GM23338 (cell line): ENCODE measurements around the gene SV2C. TPM values are rescaled to one million over a fixed set of nuclear protein-coding genes. Genes with fewer than 3 reads are reported as not detected.

Experiments used
- ATAC-seq: fragments of 200-7000 bp; cut with Tn5 transposase; 3 replicates; pipeline ENCODE4 v1.9.1; 2020
- DNase-seq: peaks from one replicate; pipeline ENCODE4 v3.0.0-alpha.2; 2015; ENCODE audit warnings: low spot score
- H2AFZ ChIP-seq: fragments of 200-600 bp; sonication (generic); 2 replicates; pipeline ENCODE4 v1.8.0; 2016; ENCODE audit warnings: antibody characterized with exemption, mild to moderate bottlenecking, moderate library complexity
- H3F3A ChIP-seq: fragments of 200-600 bp; sonication (generic); replicated peaks from 2 replicates; pipeline ENCODE4 v1.8.0; 2017; ENCODE audit warnings: antibody characterized with exemption, mixed run types, low read depth
- H3K27ac ChIP-seq: fragments of 200-600 bp; sonication (generic); 2 replicates; pipeline ENCODE4 v1.6.1; 2016; ENCODE audit warnings: low read depth
- H3K27me3 ChIP-seq: fragments of 200-600 bp; sonication (generic); 2 replicates; pipeline ENCODE4 v1.8.0; 2016; ENCODE audit warnings: mild to moderate bottlenecking, mixed run types, moderate library complexity; ENCODE audit not compliant: insufficient read depth
- H3K36me3 ChIP-seq: fragments of 200-600 bp; sonication (generic); 2 replicates; pipeline ENCODE4 v1.8.0; 2016; ENCODE audit warnings: mild to moderate bottlenecking; ENCODE audit not compliant: insufficient read depth
- H3K4me1 ChIP-seq: fragments of 200-600 bp; sonication (generic); 2 replicates; pipeline ENCODE4 v1.8.0; 2016; ENCODE audit warnings: mild to moderate bottlenecking, moderate library complexity; ENCODE audit not compliant: insufficient read depth
- H3K4me2 ChIP-seq: fragments of 200-600 bp; sonication (generic); 2 replicates; pipeline ENCODE4 v1.7.1; 2017; ENCODE audit warnings: mixed run types
- H3K4me3 ChIP-seq: fragments of 200-600 bp; sonication (generic); 2 replicates; pipeline ENCODE4 v1.6.1; 2016; ENCODE audit warnings: mixed run types
- H3K79me2 ChIP-seq: fragments of 200-600 bp; sonication (generic); replicated peaks from 2 replicates; pipeline ENCODE4 v1.8.0; 2017; ENCODE audit warnings: mild to moderate bottlenecking; ENCODE audit not compliant: insufficient read depth
- H3K9me2 ChIP-seq: fragments of 200-600 bp; sonication (generic); 2 replicates; pipeline ENCODE4 v1.8.0; 2017; ENCODE audit not compliant: insufficient read depth
- H4K20me1 ChIP-seq: fragments of 200-600 bp; sonication (generic); replicated peaks from 2 replicates; pipeline ENCODE4 v1.8.0; 2017; ENCODE audit warnings: mild to moderate bottlenecking; ENCODE audit not compliant: insufficient read depth
- H3K27ac Mint-ChIP-seq: 2 replicates; pipeline ENCODE4 v1.8.0; 2020; ENCODE audit warnings: inconsistent platforms, mild to moderate bottlenecking, moderate library complexity, mixed read lengths
- H3K27me3 Mint-ChIP-seq: 3 replicates; pipeline ENCODE4 v1.8.0; 2022; ENCODE audit warnings: low read depth, mild to moderate bottlenecking, moderate library complexity, mixed read lengths, inconsistent platforms; ENCODE audit not compliant: insufficient read depth, poor library complexity
- H3K36me3 Mint-ChIP-seq: 3 replicates; pipeline ENCODE4 v1.8.0; 2021; ENCODE audit warnings: low read depth, mild to moderate bottlenecking, inconsistent platforms, moderate library complexity, mixed read lengths
- H3K4me1 Mint-ChIP-seq: 3 replicates; pipeline ENCODE4 v1.8.0; 2020; ENCODE audit warnings: mild to moderate bottlenecking, inconsistent platforms, mixed read lengths
- H3K4me3 Mint-ChIP-seq: 3 replicates; pipeline ENCODE4 v1.8.0; 2021; ENCODE audit warnings: moderate library complexity, mild to moderate bottlenecking, inconsistent platforms, mixed read lengths
- H3K9me3 Mint-ChIP-seq: 3 replicates; pipeline ENCODE4 v1.8.0; 2020; ENCODE audit warnings: moderate library complexity, mild to moderate bottlenecking, inconsistent platforms, mixed read lengths
- CTCF ChIP-seq, 2 experiments: fragments of 200-600 bp in 1 of 2; sonication (generic) in 1 of 2; conservative IDR thresholded peaks; 2 replicates each; pipeline versions ENCODE4 v1.5.1 to v1.6.1; 2016 to 2017; ENCODE audit warnings: antibody characterized with exemption in 2 of 2, low read depth in 2 of 2, mild to moderate bottlenecking in 2 of 2, moderate library complexity in 1 of 2
- EZH2 ChIP-seq: fragments of 200-600 bp; sonication (generic); IDR thresholded peaks from one replicate; pipeline ENCODE4 v1.8.0; 2017; ENCODE audit warnings: antibody characterized with exemption, mild to moderate bottlenecking, low read depth; ENCODE audit not compliant: unreplicated experiment
- EZH2phosphoT487 ChIP-seq: fragments of 200-600 bp; sonication (generic); IDR thresholded peaks from one replicate; pipeline ENCODE4 v1.8.1; 2018; ENCODE audit warnings: antibody characterized with exemption; ENCODE audit not compliant: unreplicated experiment
- JUNB ChIP-seq: IDR thresholded peaks from one replicate; pipeline ENCODE4 v1.6.1; 2016; ENCODE audit warnings: antibody characterized with exemption; ENCODE audit not compliant: unreplicated experiment
- NANOG ChIP-seq: IDR thresholded peaks from 2 replicates; pipeline ENCODE4 v1.6.1; 2016; ENCODE audit warnings: antibody characterized with exemption, borderline replicate concordance
- POLR2AphosphoS5 ChIP-seq: IDR thresholded peaks from 2 replicates; pipeline ENCODE4 v1.6.1; 2016; ENCODE audit warnings: antibody characterized with exemption, low read depth
- STAT1 ChIP-seq: IDR thresholded peaks from one replicate; pipeline ENCODE4 v1.6.1; 2016; ENCODE audit warnings: antibody characterized with exemption; ENCODE audit not compliant: unreplicated experiment
- ZNF114 ChIP-seq: fragments of 250-450 bp; sonication (Bioruptor Pico); IDR thresholded peaks from 2 replicates; pipeline ENCODE4 v1.5.0; 2020; ENCODE audit warnings: mild to moderate bottlenecking, moderate library complexity
- ZNF331 ChIP-seq: fragments of 250-450 bp; sonication (Bioruptor Pico); IDR thresholded peaks from 2 replicates; pipeline ENCODE4 v1.5.0; 2020; ENCODE audit warnings: low read depth, mild to moderate bottlenecking, moderate library complexity
- polyA plus RNA-seq: library from polyadenylated mRNA; unstranded; fragments of >200 nt; fragmentation: Nextera tagmentation; extraction: Ambion mirVana; gene quantifications from 2 replicates; pipeline ENCODE4 v1.2.1, GENCODE V29; 2016
- total RNA-seq: library from RNA; depleted of rRNA; stranded (reverse); fragments of >200 nt; shearing (Covaris generic); gene quantifications from 2 replicates; pipeline ENCODE4 v1.2.3, GENCODE V29; 2014
- TF ChIP-seq, protein P1 (sequence below): fragments of 250-450 bp; sonication (Bioruptor Pico); IDR thresholded peaks from 2 replicates; pipeline ENCODE4 v1.5.0; 2020; ENCODE audit warnings: mild to moderate bottlenecking, moderate library complexity
- TF ChIP-seq, protein P2 (sequence below): IDR thresholded peaks from one replicate; pipeline ENCODE4 v1.6.1; 2018; ENCODE audit warnings: antibody characterized with exemption; ENCODE audit not compliant: unreplicated experiment

Gene SV2C
- total and polyA plus RNA-seq, 2 experiments from 2014 or later, result 0.05 to 0.07 TPM

- Mint-ChIP-seq H3K36me3 (no peaks in the 10 kb centered on the region), H3K27ac (no peak overlapping the region), H3K4me1 (no peaks in the 10 kb centered on the region; the same call in 2 of the 3 replicates)
Observed at GRCh38 chr5:76305269-76305668, 222.1 kb downstream of the SV2C start.

GRCh38 chr5:76305775-76306174, 222.6 kb downstream of the SV2C start:
- H3K9me3 Mint-ChIP-seq, result no peaks in the 10 kb centered on the region
- H3K36me3 Mint-ChIP-seq, result no peaks in the 10 kb centered on the region
- no peak overlapping the region for H3K27ac Mint-ChIP-seq
- H3K36me3 ChIP-seq, result no peaks in the 10 kb centered on the region
- no peaks in the 10 kb centered on the region for H3F3A ChIP-seq
- no peaks in the 10 kb centered on the region for H3K79me2 ChIP-seq
- H3K9me2 ChIP-seq, result no peaks in the 10 kb centered on the region
- DNase-seq (no peak), ATAC-seq (no peak)
- H4K20me1 ChIP-seq, result no peaks in the 10 kb centered on the region; the same call in 1 of the 2 replicates
- peaks cover 6% of the 10 kb centered on the region for H3K27me3 Mint-ChIP-seq
- no peaks in the 10 kb centered on the region for H3K4me1 ChIP-seq
- H3K4me2 ChIP-seq, result no peak overlapping the region
- H3K4me1 Mint-ChIP-seq, result no peaks in the 10 kb centered on the region; the same call in 2 of the 3 replicates
- no peak overlapping the region for H3K27ac ChIP-seq
- H3K4me3 ChIP-seq, result no peak overlapping the region
- H2AFZ ChIP-seq, result no peak overlapping the region
- no peak overlapping the region for H3K4me3 Mint-ChIP-seq
- H3K27me3 ChIP-seq, result no peaks in the 10 kb centered on the region
- TF ChIP-seq, protein P1, sequence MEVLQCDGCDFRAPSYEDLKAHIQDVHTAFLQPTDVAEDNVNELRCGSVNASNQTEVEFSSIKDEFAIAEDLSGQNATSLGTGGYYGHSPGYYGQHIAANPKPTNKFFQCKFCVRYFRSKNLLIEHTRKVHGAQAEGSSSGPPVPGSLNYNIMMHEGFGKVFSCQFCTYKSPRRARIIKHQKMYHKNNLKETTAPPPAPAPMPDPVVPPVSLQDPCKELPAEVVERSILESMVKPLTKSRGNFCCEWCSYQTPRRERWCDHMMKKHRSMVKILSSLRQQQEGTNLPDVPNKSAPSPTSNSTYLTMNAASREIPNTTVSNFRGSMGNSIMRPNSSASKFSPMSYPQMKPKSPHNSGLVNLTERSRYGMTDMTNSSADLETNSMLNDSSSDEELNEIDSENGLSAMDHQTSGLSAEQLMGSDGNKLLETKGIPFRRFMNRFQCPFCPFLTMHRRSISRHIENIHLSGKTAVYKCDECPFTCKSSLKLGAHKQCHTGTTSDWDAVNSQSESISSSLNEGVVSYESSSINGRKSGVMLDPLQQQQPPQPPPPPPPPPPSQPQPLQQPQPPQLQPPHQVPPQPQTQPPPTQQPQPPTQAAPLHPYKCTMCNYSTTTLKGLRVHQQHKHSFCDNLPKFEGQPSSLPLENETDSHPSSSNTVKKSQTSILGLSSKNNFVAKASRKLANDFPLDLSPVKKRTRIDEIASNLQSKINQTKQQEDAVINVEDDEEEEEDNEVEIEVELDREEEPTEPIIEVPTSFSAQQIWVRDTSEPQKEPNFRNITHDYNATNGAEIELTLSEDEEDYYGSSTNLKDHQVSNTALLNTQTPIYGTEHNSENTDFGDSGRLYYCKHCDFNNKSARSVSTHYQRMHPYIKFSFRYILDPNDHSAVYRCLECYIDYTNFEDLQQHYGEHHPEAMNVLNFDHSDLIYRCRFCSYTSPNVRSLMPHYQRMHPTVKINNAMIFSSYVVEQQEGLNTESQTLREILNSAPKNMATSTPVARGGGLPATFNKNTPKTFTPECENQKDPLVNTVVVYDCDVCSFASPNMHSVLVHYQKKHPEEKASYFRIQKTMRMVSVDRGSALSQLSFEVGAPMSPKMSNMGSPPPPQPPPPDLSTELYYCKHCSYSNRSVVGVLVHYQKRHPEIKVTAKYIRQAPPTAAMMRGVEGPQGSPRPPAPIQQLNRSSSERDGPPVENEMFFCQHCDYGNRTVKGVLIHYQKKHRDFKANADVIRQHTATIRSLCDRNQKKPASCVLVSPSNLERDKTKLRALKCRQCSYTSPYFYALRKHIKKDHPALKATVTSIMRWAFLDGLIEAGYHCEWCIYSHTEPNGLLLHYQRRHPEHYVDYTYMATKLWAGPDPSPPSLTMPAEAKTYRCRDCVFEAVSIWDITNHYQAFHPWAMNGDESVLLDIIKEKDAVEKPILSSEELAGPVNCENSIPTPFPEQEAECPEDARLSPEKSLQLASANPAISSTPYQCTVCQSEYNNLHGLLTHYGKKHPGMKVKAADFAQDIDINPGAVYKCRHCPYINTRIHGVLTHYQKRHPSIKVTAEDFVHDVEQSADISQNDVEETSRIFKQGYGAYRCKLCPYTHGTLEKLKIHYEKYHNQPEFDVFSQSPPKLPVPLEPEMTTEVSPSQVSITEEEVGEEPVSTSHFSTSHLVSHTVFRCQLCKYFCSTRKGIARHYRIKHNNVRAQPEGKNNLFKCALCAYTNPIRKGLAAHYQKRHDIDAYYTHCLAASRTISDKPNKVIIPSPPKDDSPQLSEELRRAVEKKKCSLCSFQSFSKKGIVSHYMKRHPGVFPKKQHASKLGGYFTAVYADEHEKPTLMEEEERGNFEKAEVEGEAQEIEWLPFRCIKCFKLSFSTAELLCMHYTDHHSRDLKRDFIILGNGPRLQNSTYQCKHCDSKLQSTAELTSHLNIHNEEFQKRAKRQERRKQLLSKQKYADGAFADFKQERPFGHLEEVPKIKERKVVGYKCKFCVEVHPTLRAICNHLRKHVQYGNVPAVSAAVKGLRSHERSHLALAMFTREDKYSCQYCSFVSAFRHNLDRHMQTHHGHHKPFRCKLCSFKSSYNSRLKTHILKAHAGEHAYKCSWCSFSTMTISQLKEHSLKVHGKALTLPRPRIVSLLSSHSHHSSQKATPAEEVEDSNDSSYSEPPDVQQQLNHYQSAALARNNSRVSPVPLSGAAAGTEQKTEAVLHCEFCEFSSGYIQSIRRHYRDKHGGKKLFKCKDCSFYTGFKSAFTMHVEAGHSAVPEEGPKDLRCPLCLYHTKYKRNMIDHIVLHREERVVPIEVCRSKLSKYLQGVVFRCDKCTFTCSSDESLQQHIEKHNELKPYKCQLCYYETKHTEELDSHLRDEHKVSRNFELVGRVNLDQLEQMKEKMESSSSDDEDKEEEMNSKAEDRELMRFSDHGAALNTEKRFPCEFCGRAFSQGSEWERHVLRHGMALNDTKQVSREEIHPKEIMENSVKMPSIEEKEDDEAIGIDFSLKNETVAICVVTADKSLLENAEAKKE (CRISPR knock-in tag), result no peak
- TF ChIP-seq, protein P2, sequence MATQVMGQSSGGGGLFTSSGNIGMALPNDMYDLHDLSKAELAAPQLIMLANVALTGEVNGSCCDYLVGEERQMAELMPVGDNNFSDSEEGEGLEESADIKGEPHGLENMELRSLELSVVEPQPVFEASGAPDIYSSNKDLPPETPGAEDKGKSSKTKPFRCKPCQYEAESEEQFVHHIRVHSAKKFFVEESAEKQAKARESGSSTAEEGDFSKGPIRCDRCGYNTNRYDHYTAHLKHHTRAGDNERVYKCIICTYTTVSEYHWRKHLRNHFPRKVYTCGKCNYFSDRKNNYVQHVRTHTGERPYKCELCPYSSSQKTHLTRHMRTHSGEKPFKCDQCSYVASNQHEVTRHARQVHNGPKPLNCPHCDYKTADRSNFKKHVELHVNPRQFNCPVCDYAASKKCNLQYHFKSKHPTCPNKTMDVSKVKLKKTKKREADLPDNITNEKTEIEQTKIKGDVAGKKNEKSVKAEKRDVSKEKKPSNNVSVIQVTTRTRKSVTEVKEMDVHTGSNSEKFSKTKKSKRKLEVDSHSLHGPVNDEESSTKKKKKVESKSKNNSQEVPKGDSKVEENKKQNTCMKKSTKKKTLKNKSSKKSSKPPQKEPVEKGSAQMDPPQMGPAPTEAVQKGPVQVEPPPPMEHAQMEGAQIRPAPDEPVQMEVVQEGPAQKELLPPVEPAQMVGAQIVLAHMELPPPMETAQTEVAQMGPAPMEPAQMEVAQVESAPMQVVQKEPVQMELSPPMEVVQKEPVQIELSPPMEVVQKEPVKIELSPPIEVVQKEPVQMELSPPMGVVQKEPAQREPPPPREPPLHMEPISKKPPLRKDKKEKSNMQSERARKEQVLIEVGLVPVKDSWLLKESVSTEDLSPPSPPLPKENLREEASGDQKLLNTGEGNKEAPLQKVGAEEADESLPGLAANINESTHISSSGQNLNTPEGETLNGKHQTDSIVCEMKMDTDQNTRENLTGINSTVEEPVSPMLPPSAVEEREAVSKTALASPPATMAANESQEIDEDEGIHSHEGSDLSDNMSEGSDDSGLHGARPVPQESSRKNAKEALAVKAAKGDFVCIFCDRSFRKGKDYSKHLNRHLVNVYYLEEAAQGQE, result no peak
- TF ChIP-seq ZNF114 (CRISPR knock-in tag) (no peak), JUNB (no peak), ZNF331 (CRISPR knock-in tag) (no peak), EZH2 (no peak), NANOG (no peak), CTCF (conservative IDR thresholded peaks at IDR 0.05; ENCODE audit: low read depth in 2 of 2) (no peak), STAT1 (no peak), POLR2AphosphoS5 (no peak), EZH2phosphoT487 (no peak)

More at GRCh38 chr5:76305269-76305668, 222.1 kb downstream of the SV2C start:
- Histone ChIP-seq H3F3A (no peaks in the 10 kb centered on the region), H3K9me2 (no peaks in the 10 kb centered on the region), H3K27me3 (no peaks in the 10 kb centered on the region), H3K4me3 (no peak overlapping the region), H3K36me3 (no peaks in the 10 kb centered on the region), H3K27ac (no peak overlapping the region), H3K4me2 (no peak overlapping the region), H3K79me2 (no peaks in the 10 kb centered on the region), H3K4me1 (no peaks in the 10 kb centered on the region), H2AFZ (no peak overlapping the region), H4K20me1 (no peaks in the 10 kb centered on the region; the same call in 1 of the 2 replicates)
- Mint-ChIP-seq H3K27me3 (peaks cover 6% of the 10 kb centered on the region), H3K4me3 (no peak overlapping the region), H3K9me3 (no peaks in the 10 kb centered on the region)
- no peak for DNase-seq
- TF ChIP-seq EZH2 (no peak), NANOG (no peak)
- ATAC-seq, result no peak
